NCI-H1105 (cell line): Measurements from ENCODE around the gene ISCU.
"Not testable (repeated sequence)": the region's sequence is repeated elsewhere in the genome, so short reads cannot be mapped to it uniquely, and the experiment has no call there.

Experiments
- DNase-seq: peaks from one replicate; lab custom pipeline; 2025; lab: John Stamatoyannopoulos, UW

Gene ISCU

GRCh38 chr12:108570743-108571608 is 8.6 kb downstream of the ISCU start:
- no peak for DNase-seq

DNA sequence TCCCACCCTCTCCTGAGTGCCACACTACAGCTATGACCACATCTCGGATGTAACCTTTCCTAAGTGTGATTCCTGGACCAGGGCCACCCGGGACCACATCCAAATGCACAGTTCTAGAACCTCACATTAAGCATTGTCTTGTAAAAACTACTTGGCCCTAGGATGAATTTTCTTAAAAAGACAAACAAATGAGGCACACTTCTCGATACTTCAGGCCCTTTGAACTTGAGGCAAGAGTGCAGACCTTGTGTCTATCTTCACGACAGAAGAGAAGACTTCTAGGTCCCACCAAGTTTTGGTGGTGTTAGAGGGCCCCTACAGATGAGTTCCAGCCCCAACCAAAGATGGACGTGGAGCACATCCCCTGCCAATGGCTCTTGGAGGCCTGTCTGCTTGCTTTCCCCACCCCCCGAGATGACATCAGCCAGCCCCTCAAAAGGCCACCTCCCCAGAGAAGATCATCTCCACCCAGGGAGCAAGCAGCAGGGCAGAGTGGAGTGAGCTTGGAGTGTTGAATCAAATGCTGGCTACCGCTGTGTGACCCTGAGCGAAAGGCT is 9.3 kb downstream of the ISCU start:
- DNase-seq, result no peak

DNA sequence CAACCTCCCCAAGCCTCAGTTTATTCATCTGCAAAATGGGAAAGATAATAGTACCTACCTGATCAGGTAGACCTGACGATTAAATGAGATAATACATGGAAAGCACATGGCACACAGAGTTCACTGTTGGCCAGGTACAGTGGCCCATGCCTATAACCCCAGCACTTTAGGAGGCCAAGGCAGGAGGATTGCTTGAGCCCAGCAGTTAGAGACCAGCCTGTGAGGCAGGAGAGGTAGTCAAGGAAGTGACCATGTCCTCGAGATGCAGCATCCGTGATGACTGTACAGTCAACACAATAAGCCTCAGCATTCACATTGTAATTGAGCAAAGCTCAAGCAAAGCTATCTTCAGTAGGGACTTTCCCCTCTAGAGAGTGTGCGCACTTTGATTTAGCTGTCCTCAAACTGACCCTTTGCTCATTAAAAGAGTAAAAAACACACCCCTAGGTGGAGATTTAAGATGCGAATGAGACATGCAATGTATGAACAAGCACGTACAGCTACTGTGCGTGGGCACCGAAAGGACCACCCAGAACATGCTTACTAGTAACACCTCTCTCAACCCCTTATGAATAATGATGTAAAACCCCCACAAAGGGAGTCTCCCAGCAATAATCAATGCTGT is 9.9 kb downstream of the ISCU start:
- DNase-seq, result no peak

DNA sequence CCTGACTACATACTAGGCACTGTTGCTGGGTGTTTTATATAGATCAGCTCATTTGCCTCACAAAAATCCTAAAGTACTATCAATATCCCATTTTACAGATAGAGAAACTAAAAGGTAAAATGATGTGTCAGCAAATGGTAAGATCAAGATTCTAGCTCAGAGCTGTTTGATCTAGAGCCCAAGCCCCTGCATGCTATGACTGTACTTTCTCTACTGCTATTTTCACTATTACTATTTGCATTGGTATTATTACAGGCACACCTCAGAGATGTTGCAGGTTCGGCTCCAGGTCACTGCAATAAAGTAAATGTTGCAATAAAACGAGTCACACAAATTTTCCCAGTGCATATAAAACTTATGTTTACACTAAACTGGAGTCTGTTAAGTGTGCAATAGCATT is 10.9 kb downstream of the ISCU start:
- DNase-seq, result no peak

DNA sequence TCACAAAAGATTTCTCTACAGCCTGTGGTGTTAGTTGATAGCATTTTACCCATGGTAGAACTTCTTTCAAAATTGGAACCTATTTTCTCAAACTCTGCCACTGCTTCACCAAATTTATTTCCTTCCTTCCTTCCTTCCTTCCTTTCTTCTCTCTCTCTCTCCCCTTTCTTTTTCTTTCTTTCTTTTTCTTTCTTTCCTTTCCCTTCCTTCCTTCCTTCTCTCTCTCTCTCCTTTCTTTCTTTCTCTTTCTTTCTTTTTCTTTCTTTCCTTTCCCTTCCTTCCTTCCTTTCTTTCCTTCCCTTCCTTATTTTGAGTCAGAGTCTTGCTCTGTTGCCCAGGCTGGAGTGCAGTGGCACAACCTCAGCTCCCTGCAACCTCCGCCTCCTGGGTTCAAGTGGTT is 11.9 kb downstream of the ISCU start:
- not testable (repeated sequence) for DNase-seq

GRCh38 chr12:108575199-108575912 is 13.0 kb downstream of the ISCU start:
- DNase-seq, result no peak

GRCh38 chr12:108576660-108577234 is 14.4 kb downstream of the ISCU start:
- DNase-seq, result no peak

DNA sequence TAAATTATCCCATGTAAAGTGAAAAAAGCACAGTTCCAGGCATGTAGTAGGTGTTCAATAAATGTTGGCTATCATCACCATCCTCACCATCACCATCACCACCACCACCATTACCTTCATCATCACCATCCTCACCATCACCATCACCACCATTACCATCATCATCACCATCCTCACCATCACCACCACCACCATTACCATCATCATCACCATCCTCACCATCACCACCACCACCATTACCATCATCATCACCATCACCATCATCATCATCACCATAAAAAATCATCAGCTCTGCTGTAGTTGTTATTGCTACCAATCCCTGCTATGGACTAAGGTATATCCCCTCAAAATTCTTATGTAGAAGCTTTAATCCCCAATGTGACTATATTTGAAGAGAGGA is 15.1 kb downstream of the ISCU start:
- no peak for DNase-seq

DNA sequence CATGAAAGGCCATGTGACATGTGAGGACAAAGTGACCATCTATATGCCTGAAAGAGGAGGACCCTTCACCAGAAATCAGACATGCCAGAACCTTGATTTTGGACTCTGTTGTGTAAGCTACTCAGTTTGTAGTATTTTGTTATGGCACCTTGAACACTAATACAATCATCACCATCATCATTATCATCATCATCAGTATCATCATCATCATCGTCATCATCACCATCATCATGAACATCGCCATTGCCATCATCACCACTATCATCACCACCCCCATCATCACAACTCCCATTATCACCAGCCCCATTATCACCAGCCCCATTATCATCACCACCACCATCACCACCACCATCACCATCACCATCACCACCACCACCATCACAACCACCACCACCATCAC is 15.9 kb downstream of the ISCU start:
- no peak for DNase-seq

- DNase-seq, result no peak
Observed at GRCh38 chr12:108578813-108579212, 16.4 kb downstream of the ISCU start.

GRCh38 chr12:108580531-108580930 is 18.1 kb downstream of the ISCU start:
- DNase-seq, result no peak

DNA sequence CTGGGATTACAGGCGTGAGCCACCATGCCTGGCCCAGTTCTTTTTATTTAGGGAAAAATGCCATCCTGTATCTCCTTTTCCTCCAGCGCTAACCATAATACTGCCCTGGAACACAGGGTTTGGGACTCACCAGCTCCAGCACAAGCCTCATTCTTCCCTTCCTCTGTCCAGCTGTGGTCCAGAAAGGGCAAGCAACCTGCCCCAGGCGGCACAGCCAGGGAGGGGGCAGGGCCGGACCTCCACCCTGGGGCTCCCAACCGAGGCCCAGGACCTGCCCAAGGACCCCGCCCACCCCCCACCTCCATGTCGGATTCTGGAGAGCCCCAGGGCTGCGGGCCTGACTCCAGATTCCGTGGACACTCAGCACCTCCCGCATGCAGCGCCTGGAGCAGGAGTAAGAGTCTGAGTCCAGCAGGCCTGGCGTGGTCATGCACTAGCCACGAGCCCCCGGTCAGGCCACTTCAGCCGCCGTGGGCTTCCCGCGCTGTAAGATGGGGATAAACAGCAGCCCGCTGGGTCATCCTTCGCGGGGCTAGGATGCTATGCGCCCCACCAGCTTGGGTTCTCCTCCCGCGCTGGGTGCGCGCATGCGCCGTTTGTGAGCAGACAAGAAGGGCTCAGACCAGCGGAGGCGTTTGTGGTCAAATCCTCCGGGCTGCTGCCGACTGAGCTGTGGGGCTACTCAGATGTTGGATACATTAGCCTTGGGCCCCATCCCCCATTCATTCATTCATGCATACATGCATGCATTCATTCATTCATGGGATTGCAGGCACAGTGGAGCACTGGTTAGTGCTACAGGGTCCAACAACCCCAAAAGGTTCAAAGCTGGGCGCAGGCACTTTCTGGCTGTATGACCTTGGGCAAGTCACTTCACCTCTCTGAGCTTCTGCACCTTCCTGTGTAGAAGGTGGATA is 19.2 kb downstream of the ISCU start:
- no peak for DNase-seq

- DNase-seq, result no peak
Observed at GRCh38 chr12:108582509-108582908, 20.1 kb downstream of the ISCU start.

DNA sequence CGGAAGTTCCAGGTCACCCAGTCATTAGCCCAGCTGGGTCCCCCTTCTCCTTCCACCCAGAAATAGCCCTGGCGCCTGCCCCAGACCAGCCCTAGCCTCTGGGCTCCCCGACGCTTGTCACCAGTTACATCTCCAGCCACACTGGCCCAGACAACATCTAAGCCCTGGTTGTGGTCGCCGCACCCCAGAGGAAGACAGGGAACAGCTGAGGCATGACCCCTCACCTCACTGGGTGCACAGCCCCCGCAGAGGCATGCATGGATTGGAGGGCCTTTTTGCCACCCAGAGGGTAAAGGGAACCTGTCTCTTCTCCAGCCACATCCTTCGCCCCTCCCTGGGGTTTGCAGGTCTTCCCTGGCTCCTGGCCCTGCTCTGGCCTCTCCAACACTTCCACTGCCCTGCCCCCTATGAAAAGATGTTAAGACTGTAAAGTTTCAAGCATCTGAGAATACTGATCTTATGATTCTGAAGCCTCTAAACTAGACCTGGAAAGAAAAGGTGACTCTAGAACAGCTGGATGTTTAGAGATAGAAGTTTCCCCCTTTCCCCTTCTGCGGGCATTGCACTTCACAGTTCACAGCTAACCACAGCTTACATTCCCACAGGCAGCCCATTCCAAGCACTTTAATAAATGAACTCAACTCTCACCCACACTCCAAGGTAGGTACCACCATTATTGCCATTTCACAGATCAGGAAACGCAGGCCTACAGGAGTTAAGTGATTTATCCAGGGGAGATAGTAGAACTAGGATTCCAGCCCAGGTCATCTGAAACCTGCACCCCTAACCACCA is 20.8 kb downstream of the ISCU start:
- DNase-seq, result no peak

GRCh38 chr12:108583991-108584390 is 21.6 kb downstream of the ISCU start:
- no peak for DNase-seq

GRCh38 chr12:108584456-108585065 is 22.2 kb downstream of the ISCU start:
- DNase-seq, result no peak

DNA sequence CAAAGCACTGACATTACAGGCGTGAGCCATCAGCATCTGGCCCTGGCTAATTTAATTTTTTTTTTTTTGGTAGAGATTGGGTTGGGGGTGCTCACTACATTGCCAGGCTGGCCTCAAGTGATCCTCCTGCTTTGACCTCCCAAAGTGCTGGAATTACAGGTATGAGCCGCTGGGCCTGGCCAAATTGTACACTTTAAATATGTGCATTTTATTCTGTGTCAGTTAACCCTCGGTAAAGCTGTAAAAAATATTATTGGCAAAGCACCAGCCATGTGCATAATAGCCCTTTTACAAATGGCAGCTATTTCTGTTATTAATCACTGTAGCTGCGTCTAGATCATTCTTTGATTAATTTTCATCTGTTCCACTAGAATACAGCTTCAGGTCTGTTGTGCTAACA is 23.5 kb downstream of the ISCU start:
- no peak for DNase-seq

- DNase-seq, result no peak
Observed at GRCh38 chr12:108586306-108586705, 23.9 kb downstream of the ISCU start.

DNA sequence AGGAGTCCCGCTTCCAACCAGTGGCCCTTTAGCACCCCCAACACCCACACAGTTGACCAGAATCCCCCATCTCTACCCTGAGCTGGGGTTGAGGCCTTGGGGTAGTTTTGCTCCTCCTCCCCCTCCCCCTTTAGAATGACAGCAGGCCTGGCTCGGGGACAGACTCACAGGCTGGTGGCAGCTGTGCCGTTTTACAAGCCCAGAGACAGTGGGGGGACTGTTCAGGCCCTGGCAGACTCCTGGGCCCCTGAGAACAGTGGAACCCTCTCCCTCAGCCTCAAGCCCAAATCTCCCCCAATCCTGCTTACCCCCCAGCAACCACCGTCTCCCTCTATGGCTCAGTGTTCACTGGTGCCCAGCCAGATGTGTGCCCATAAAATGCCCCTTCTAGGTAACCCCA is 25.4 kb downstream of the ISCU start:
- no peak for DNase-seq
